Endothelial cell (in vitro differentiated cells): ENCODE data around the gene C3orf80. TPM values are rescaled to one million over a fixed set of nuclear protein-coding genes. Genes with fewer than 3 reads are reported as not detected.

Experiments
- DNase-seq: peaks from one replicate; pipeline ENCODE4 v3.0.0; 2021; ENCODE audit warnings: low spot score
- H3K27ac Mint-ChIP-seq: one replicate; pipeline ENCODE4 v1.8.0; 2021; ENCODE audit warnings: mixed read lengths, inconsistent platforms; ENCODE audit not compliant: unreplicated experiment
- H3K27me3 Mint-ChIP-seq: one replicate; pipeline ENCODE4 v1.8.0; 2021; ENCODE audit warnings: mild to moderate bottlenecking, moderate library complexity, mixed read lengths, inconsistent platforms; ENCODE audit not compliant: unreplicated experiment
- H3K36me3 Mint-ChIP-seq: one replicate; pipeline ENCODE4 v1.8.0; 2021; ENCODE audit warnings: mild to moderate bottlenecking, low read depth, mixed read lengths, inconsistent platforms; ENCODE audit not compliant: unreplicated experiment
- H3K4me1 Mint-ChIP-seq: one replicate; pipeline ENCODE4 v1.8.0; 2021; ENCODE audit warnings: mild to moderate bottlenecking, mixed read lengths, inconsistent platforms; ENCODE audit not compliant: unreplicated experiment
- H3K4me3 Mint-ChIP-seq: one replicate; pipeline ENCODE4 v1.8.0; 2021; ENCODE audit warnings: mild to moderate bottlenecking, mixed read lengths, inconsistent platforms; ENCODE audit not compliant: unreplicated experiment
- H3K9me3 Mint-ChIP-seq: one replicate; pipeline ENCODE4 v1.8.0; 2021; ENCODE audit warnings: mixed read lengths, inconsistent platforms; ENCODE audit not compliant: unreplicated experiment
- total RNA-seq: library from RNA; stranded (reverse); fragmentation: NEBNext Ultra II Directional; extraction: Animal tissue kit (Norgen Biotek cat#: 25700); gene quantifications from one replicate; pipeline ENCODE4 v1.2.1, GENCODE V29; 2021; ENCODE audit not compliant: unreplicated experiment
- TF ChIP-seq, protein P1 (sequence below): fragments of 200-600 bp; sonication (generic); IDR thresholded peaks from one replicate; pipeline ENCODE4 v1.5.0; 2021; ENCODE audit warnings: antibody characterized with exemption; ENCODE audit not compliant: unreplicated experiment

C3orf80 gene
- total RNA-seq, 1 donor from 2014 or later = not detected

DNA sequence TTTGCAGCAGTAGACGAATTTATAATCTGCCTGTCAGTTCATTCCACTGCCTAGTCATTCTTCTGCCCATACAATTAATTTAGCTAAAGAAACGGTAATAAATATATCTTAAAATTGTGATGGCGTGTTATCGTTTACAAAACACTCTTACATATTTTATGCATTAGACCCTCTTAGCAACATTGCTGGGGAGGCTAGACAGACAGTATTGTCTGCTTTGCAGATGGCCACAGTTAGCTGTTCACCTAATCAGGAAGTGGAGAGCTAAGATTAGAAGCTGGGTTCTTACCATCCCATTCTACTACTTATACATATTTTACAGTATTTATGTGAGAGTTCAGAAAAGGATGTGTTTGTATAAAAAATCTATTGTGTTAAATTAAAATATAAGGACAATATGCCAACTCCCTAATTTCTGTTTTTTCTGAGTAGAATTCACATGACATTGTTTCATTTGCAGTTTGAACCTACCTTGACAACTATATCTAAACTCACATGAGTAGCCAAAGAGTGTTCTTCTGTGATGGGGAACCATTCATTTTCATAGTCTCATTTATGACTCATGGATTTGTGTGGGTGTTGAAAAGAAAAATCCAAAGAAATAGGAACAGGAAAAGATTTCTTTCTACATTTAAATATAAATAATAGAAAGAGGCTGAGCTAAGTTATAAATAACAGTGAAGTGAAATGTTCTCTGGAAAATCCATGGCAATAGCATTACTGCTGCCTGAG, 41.7 kb upstream of the C3orf80 start:
- no peaks in the 10 kb centered on the region for H3K9me3 Mint-ChIP-seq
- H3K27ac Mint-ChIP-seq = no peak overlapping the region
- no peak overlapping the region for H3K4me3 Mint-ChIP-seq
- TF ChIP-seq, protein P1, sequence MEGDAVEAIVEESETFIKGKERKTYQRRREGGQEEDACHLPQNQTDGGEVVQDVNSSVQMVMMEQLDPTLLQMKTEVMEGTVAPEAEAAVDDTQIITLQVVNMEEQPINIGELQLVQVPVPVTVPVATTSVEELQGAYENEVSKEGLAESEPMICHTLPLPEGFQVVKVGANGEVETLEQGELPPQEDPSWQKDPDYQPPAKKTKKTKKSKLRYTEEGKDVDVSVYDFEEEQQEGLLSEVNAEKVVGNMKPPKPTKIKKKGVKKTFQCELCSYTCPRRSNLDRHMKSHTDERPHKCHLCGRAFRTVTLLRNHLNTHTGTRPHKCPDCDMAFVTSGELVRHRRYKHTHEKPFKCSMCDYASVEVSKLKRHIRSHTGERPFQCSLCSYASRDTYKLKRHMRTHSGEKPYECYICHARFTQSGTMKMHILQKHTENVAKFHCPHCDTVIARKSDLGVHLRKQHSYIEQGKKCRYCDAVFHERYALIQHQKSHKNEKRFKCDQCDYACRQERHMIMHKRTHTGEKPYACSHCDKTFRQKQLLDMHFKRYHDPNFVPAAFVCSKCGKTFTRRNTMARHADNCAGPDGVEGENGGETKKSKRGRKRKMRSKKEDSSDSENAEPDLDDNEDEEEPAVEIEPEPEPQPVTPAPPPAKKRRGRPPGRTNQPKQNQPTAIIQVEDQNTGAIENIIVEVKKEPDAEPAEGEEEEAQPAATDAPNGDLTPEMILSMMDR = no peak
- peaks cover 2% of the 10 kb centered on the region for H3K4me1 Mint-ChIP-seq
- no peaks in the 10 kb centered on the region for H3K36me3 Mint-ChIP-seq
- DNase-seq = no peak
- peaks cover 1% of the 10 kb centered on the region for H3K27me3 Mint-ChIP-seq

DNA sequence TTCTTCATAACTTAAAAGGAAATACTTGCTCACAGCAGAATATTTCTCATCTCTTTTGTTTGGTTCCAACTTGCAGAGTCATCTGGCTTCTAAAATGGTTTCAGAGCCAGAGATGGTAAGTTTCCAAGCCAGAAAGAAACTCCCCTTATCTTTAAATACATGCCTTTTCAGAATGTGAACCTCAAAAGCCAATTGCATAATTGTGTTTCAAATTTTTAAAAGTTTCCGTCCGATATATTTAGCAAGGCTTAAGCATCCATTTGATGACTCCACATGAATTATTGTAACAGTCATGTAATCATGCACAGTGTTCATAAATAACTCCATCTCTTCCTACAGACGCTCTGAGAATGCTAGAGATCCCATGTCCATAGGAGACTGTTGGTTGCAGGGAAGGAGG, 40.6 kb upstream of the C3orf80 start:
- H3K4me1 Mint-ChIP-seq = peaks cover 2% of the 10 kb centered on the region
- H3K27ac Mint-ChIP-seq = no peak overlapping the region
- no peaks in the 10 kb centered on the region for H3K36me3 Mint-ChIP-seq
- H3K27me3 Mint-ChIP-seq = peaks cover 1% of the 10 kb centered on the region
- no peak for DNase-seq
- TF ChIP-seq, protein P1 = no peak
- no peak overlapping the region for H3K4me3 Mint-ChIP-seq
- no peaks in the 10 kb centered on the region for H3K9me3 Mint-ChIP-seq

DNA sequence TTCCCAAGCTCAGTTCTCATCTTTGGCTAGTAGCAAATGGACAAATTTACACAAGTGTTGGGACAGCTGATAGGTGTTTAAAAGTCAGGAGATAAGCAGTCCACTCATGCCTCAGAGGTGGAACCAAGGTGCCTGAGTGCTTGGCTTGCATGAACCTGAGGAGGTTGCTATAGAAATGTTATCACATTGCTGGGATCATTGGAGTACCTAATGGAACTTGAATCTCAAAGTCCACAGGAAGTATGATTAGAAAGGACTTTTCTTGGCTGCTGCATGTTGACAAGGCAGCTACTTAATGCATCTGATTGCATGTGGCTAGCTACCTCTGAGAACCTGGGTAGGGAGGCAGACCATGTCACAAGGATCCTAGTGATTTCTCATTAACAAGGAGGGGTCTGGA, 39.5 kb upstream of the C3orf80 start:
- Mint-ChIP-seq H3K27ac (no peak overlapping the region), H3K36me3 (no peaks in the 10 kb centered on the region), H3K27me3 (peaks cover 1% of the 10 kb centered on the region), H3K4me3 (no peak overlapping the region), H3K9me3 (no peaks in the 10 kb centered on the region), H3K4me1 (peaks cover 2% of the 10 kb centered on the region)
- DNase-seq = no peak
- TF ChIP-seq, protein P1 = no peak

DNA sequence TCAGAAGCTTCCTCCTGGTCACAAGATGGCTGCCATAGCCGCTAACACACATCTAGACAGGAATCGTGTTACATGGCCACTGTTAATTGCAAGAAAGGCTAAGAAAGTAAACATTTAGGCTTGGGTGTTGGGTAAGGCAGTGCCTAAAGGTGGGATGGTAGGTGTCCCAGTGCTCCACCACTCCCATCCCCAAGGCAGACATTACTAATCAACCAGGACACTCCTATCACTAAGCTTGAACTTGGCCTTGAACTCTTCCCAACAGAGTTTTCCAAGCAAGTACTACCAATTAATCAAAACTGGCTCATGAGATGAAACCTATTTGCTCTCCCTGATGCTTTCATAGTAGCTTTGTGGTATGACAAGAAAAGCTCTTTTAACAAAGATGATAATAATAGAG, 37.9 kb upstream of the C3orf80 start:
- Mint-ChIP-seq H3K36me3 (no peaks in the 10 kb centered on the region), H3K27ac (no peak overlapping the region), H3K27me3 (peaks cover 3% of the 10 kb centered on the region), H3K4me1 (no peaks in the 10 kb centered on the region), H3K4me3 (no peak overlapping the region), H3K9me3 (no peaks in the 10 kb centered on the region)
- TF ChIP-seq, protein P1 = no peak
- DNase-seq = no peak

DNA sequence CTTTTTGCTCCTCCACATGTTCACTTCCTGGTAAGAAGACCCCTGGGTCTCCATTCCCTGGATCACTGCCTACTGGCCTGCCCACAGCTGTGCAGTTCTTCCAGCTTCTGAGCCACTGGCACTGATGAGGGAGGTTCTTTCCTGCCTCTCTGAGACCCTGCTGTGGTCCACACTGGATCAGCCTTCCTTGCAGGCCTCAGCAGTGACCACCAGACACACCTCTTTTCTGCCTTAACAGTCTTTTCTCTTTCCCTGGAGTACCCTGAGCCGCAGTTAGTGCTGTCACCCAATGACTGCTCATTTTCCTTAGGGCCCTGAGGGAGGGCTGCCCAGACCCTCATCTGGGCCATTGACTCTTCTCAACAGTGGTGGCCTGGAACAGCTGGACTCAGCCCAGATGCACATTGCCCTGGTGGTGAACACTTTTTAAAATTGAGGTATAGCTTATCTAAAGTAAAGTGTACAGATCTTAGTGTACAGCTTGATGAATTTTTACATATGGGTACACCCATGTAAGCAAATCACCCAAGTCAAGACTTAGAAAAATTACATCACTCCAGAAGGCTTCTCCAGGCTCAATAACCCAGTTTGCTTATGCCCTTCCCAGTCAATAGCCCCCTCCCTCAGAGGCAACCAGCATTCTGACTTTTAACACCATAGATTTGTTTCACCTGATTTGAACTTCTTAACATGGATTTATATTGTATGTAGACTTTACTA, 32.8 kb upstream of the C3orf80 start:
- Mint-ChIP-seq H3K4me3 (no peak overlapping the region), H3K27me3 (peaks cover 4% of the 10 kb centered on the region), H3K27ac (no peak overlapping the region), H3K4me1 (no peaks in the 10 kb centered on the region), H3K9me3 (no peaks in the 10 kb centered on the region), H3K36me3 (no peaks in the 10 kb centered on the region)
- TF ChIP-seq, protein P1 = no peak
- no peak for DNase-seq
